ENCODE data around the gene SLC22A9. TPM values are rescaled to one million over a fixed set of nuclear protein-coding genes. Genes with fewer than 3 reads are reported as not detected.

The SLC22A9 gene
- total RNA-seq, 2 donors from 2014 or later = not detected

DNA sequence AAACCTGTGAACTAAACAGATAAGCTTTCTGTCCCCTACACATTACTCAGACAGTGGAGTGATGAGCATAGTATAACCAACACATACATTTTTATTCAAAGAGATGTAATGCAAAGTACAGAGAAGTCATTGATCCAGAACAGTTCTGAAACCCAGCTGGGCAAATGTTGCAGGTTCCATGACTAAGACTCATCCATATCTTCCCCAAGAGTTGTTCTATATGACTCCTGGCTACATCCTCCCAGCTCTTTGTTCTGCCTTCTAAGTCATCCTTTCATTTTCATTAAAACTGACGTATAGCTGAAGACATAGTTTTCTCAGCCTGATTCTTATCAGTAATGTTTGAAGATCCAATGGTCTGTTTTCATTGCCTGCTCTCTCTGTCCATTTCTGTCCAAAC lies 74.1 kb downstream of the SLC22A9 start:
- H3K4me1 ChIP-seq (ENCODE audit: control insufficient read depth, insufficient read depth, low read length) = no peaks in the 10 kb centered on the region
- no peak overlapping the region for H3K4me3 ChIP-seq (ENCODE audit: low read length)
- TF ChIP-seq, protein P1, sequence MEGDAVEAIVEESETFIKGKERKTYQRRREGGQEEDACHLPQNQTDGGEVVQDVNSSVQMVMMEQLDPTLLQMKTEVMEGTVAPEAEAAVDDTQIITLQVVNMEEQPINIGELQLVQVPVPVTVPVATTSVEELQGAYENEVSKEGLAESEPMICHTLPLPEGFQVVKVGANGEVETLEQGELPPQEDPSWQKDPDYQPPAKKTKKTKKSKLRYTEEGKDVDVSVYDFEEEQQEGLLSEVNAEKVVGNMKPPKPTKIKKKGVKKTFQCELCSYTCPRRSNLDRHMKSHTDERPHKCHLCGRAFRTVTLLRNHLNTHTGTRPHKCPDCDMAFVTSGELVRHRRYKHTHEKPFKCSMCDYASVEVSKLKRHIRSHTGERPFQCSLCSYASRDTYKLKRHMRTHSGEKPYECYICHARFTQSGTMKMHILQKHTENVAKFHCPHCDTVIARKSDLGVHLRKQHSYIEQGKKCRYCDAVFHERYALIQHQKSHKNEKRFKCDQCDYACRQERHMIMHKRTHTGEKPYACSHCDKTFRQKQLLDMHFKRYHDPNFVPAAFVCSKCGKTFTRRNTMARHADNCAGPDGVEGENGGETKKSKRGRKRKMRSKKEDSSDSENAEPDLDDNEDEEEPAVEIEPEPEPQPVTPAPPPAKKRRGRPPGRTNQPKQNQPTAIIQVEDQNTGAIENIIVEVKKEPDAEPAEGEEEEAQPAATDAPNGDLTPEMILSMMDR (conservative IDR thresholded peaks at IDR 0.05) = no peak
- no peaks in the 10 kb centered on the region for H3K36me3 ChIP-seq (ENCODE audit: control insufficient read depth, insufficient read depth, low read length)
- no peak overlapping the region for H3K27ac ChIP-seq (ENCODE audit: low read depth, low read length)
- H3K4me3 Mint-ChIP-seq = no peak overlapping the region
- no peaks in the 10 kb centered on the region for H3K36me3 Mint-ChIP-seq (ENCODE audit: low read depth)
- H3K27me3 Mint-ChIP-seq (ENCODE audit: insufficient read depth) = no peaks in the 10 kb centered on the region
- peaks cover 14% of the 10 kb centered on the region for H3K9me3 Mint-ChIP-seq
- H3K9ac ChIP-seq (ENCODE audit: extremely low read depth, low read length, poor library complexity, severe bottlenecking) = no peak overlapping the region
- peaks cover 13% of the 10 kb centered on the region for H3K4me1 Mint-ChIP-seq
- H3K9me3 ChIP-seq (ENCODE audit: control insufficient read depth, low read length) = no peaks in the 10 kb centered on the region
- H3K27me3 ChIP-seq (ENCODE audit: control insufficient read depth, insufficient read depth, low read length, poor library complexity, severe bottlenecking) = no peaks in the 10 kb centered on the region
- no peak for DNase-seq
- H3K27ac Mint-ChIP-seq = no peak overlapping the region
- 90 to 100% methylated on average over 1 of the region's 1 CpG for WGBS, 2 experiments (ENCODE audit: insufficient coverage in 1 of 2, insufficient read length in 1 of 2)

- peaks cover 14% of the 10 kb centered on the region for H3K9me3 Mint-ChIP-seq
- no peaks in the 10 kb centered on the region for H3K27me3 Mint-ChIP-seq (ENCODE audit: insufficient read depth)
- Histone ChIP-seq H3K4me3 (ENCODE audit: low read length) (no peak overlapping the region), H3K27me3 (ENCODE audit: control insufficient read depth, insufficient read depth, low read length, poor library complexity, severe bottlenecking) (no peaks in the 10 kb centered on the region), H3K9ac (ENCODE audit: extremely low read depth, low read length, poor library complexity, severe bottlenecking) (no peak overlapping the region), H3K36me3 (ENCODE audit: control insufficient read depth, insufficient read depth, low read length) (no peaks in the 10 kb centered on the region), H3K27ac (ENCODE audit: low read depth, low read length) (no peak overlapping the region), H3K9me3 (ENCODE audit: control insufficient read depth, low read length) (no peaks in the 10 kb centered on the region), H3K4me1 (ENCODE audit: control insufficient read depth, insufficient read depth, low read length) (no peaks in the 10 kb centered on the region)
- H3K4me1 Mint-ChIP-seq = peaks cover 14% of the 10 kb centered on the region
- no peak for DNase-seq
- TF ChIP-seq, protein P1 (conservative IDR thresholded peaks at IDR 0.05) = no peak
- WGBS, 2 experiments (ENCODE audit: insufficient coverage in 1 of 2, insufficient read length in 1 of 2) = 94 to 100% methylated on average over 1 of the region's 2 CpGs
- H3K36me3 Mint-ChIP-seq (ENCODE audit: low read depth) = no peaks in the 10 kb centered on the region
- H3K27ac Mint-ChIP-seq = no peak overlapping the region
- H3K4me3 Mint-ChIP-seq = no peak overlapping the region
Observed at GRCh38 chr11:63444160-63444559, 74.6 kb downstream of the SLC22A9 start.

- H3K4me3 Mint-ChIP-seq = no peak overlapping the region
- H3K27me3 Mint-ChIP-seq (ENCODE audit: insufficient read depth) = no peaks in the 10 kb centered on the region
- Histone ChIP-seq H3K9ac (ENCODE audit: extremely low read depth, low read length, poor library complexity, severe bottlenecking) (no peak overlapping the region), H3K27me3 (ENCODE audit: control insufficient read depth, insufficient read depth, low read length, poor library complexity, severe bottlenecking) (no peaks in the 10 kb centered on the region), H3K27ac (ENCODE audit: low read depth, low read length) (no peak overlapping the region), H3K9me3 (ENCODE audit: control insufficient read depth, low read length) (no peaks in the 10 kb centered on the region), H3K4me3 (ENCODE audit: low read length) (no peak overlapping the region), H3K4me1 (ENCODE audit: control insufficient read depth, insufficient read depth, low read length) (no peaks in the 10 kb centered on the region), H3K36me3 (ENCODE audit: control insufficient read depth, insufficient read depth, low read length) (no peaks in the 10 kb centered on the region)
- WGBS, 2 experiments (ENCODE audit: insufficient coverage in 1 of 2, insufficient read length in 1 of 2) = 87 to 92% methylated on average over 2 of the region's 2 CpGs
- no peak overlapping the region for H3K27ac Mint-ChIP-seq
- peaks cover 14% of the 10 kb centered on the region for H3K4me1 Mint-ChIP-seq
- peaks cover 14% of the 10 kb centered on the region for H3K9me3 Mint-ChIP-seq
- TF ChIP-seq, protein P1 (conservative IDR thresholded peaks at IDR 0.05) = no peak
- H3K36me3 Mint-ChIP-seq (ENCODE audit: low read depth) = no peaks in the 10 kb centered on the region
- DNase-seq = no peak
Observed at GRCh38 chr11:63445118-63445517, 75.5 kb downstream of the SLC22A9 start.

Data from endodermal cell (in vitro differentiated cells).